Right atrium auricular region (tissue), 2 donors: ENCODE data around the gene CCDC122. TPM values are rescaled to one million over a fixed set of nuclear protein-coding genes. Genes with fewer than 3 reads are reported as not detected.

Experiments used
- DNase-seq: peaks from one replicate; pipeline ENCODE4 v3.0.0-alpha.2; 2019; ENCODE audit warnings: low spot score
- H3K27ac ChIP-seq, 2 donors: fragments of 200-600 bp; sonication (generic); 1 replicate in 1 of 2; 2 replicates in 1 of 2; pipeline ENCODE4 v1.5.1; 2016 to 2019
- H3K27me3 ChIP-seq, 2 donors: fragments of 200-600 bp; sonication (generic); one replicate each; pipeline versions ENCODE4 v1.5.1 to v1.6.0; 2017 to 2019
- H3K36me3 ChIP-seq: fragments of 200-600 bp; sonication (generic); one replicate; pipeline ENCODE4 v1.5.1; 2016
- H3K4me1 ChIP-seq, 2 donors: fragments of 200-600 bp; sonication (generic); one replicate each; pipeline versions ENCODE4 v1.5.1 to v1.6.0; 2017 to 2019
- H3K4me3 ChIP-seq, 2 donors: fragments of 200-600 bp; sonication (generic); 1 replicate in 1 of 2; 2 replicates in 1 of 2; pipeline ENCODE4 v1.5.1; 2017 to 2019; ENCODE audit warnings: mild to moderate bottlenecking in 1 of 2, moderate library complexity in 1 of 2
- H3K9me3 ChIP-seq, 2 donors: fragments of 200-600 bp; sonication (generic); one replicate each; pipeline ENCODE4 v1.5.1; 2019
- total RNA-seq, 2 donors: library from RNA; depleted of rRNA; stranded (reverse); fragments of >200 nt; gene quantifications; one replicate each; pipeline ENCODE4 v1.1.0, GENCODE V29; 2016
- TF ChIP-seq, protein P1 (sequence below), 2 donors: fragments of 200-600 bp; sonication (generic); IDR thresholded peaks; one replicate each; pipeline ENCODE4 v1.5.1; 2019; ENCODE audit warnings: antibody characterized with exemption in 2 of 2

CCDC122 gene
- total RNA-seq, 2 donors from 2014 or later = 2.3 to 3.5 TPM

DNA sequence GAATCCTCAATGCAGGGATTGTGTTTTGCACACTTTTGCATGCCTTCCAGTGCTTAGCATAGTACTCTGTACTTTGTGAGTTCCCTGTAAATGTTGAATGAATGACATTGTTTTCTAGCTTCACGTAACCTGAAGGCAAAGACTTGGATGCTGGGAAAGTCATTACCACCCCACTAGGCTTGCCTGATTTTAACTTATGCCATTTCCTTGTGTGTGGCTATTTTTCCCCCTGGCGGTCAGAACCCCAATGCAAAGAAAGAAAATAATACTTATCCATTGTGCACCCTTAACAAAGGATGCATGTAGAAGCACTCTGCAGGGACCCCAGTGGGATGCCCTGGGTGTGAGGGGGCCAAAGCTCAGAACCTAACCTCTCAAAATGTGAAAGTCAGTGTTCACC is 91.5 kb downstream of the CCDC122 start:
- no peak for DNase-seq
- no peaks in the 10 kb centered on the region for H3K9me3 ChIP-seq
- H3K4me1 ChIP-seq = peaks cover 0 to 39% of the 10 kb centered on the region in 2 donors
- no peak overlapping the region for H3K4me3 ChIP-seq
- no peak overlapping the region for H3K27ac ChIP-seq
- TF ChIP-seq, protein P1, sequence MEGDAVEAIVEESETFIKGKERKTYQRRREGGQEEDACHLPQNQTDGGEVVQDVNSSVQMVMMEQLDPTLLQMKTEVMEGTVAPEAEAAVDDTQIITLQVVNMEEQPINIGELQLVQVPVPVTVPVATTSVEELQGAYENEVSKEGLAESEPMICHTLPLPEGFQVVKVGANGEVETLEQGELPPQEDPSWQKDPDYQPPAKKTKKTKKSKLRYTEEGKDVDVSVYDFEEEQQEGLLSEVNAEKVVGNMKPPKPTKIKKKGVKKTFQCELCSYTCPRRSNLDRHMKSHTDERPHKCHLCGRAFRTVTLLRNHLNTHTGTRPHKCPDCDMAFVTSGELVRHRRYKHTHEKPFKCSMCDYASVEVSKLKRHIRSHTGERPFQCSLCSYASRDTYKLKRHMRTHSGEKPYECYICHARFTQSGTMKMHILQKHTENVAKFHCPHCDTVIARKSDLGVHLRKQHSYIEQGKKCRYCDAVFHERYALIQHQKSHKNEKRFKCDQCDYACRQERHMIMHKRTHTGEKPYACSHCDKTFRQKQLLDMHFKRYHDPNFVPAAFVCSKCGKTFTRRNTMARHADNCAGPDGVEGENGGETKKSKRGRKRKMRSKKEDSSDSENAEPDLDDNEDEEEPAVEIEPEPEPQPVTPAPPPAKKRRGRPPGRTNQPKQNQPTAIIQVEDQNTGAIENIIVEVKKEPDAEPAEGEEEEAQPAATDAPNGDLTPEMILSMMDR (IDR thresholded peaks at IDR 0.05) = peak in 1 of 2 donors; percentile 51
- H3K27me3 ChIP-seq = no peaks in the 10 kb centered on the region
- no peaks in the 10 kb centered on the region for H3K36me3 ChIP-seq

DNA sequence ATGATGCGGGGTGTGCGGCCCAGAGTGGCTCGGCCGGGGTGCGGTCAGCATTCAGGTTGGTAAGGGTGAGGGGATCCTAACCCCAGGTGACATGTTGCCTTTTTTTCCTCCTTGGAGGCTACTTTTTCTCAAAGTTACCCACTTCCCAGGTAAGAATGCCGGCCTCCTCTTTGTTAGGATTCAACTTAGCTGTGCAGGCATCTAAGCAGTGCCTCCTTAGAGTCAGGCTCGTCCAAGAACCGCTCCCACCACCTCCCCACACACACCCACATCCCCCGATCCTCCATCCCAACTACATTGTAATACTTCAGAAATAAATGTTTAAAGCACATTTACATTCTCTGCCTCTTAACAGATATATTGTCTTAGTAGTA is 92.0 kb downstream of the CCDC122 start:
- Histone ChIP-seq H3K9me3 (no peaks in the 10 kb centered on the region), H3K4me3 (peak overlapping the region; percentile 59 to 67), H3K27ac (peak overlapping the region; percentile 68 to 81), H3K27me3 (no peaks in the 10 kb centered on the region), H3K4me1 (peaks cover 0 to 39% of the 10 kb centered on the region in 2 donors), H3K36me3 (no peaks in the 10 kb centered on the region)
- no peak for DNase-seq
- TF ChIP-seq, protein P1 (IDR thresholded peaks at IDR 0.05) = no peak

DNA sequence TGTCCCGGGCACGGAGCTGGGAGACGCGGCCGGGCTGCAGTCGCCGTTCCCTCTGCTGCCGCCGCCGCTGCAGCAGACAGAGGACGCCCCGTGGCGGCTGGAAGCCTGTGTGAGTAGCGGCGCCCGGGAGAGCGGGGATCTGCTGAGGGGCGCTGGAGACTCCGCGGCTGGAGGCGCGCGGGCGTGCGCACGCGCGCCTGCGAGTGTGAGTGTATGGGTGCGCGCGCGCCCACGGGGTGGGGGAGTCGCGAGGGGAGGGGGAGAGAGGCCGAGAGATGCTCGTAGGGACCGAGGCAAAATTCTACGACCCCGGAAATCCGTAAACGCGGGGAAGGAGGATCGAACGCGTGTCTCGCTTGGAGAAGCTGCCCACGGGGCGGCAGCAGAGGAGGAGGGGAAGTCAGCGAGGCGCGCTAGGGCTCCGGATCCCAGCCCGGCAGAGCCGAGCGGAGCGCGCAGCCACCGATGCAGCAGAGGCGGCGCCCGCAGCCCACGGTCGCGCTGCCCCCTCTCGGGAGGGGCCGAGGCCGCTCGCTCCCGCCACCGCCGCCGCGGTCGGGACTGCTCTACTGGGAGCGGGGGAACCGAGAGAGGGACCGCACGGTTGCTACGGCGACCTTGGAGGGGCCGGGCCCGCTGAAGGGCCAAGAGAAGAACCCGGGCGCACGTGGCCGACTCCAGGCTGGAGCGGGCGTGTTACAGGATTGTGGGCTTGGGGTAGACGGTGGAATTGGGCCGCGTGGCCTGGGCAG is 92.6 kb downstream of the CCDC122 start, which contains the start of gene ENOX1:
Gene ENOX1 (minus strand): TSS at position 207 of the 752 bp plus-strand sequence.
- H3K4me1 ChIP-seq = peaks cover 0 to 39% of the 10 kb centered on the region in 2 donors
- H3K9me3 ChIP-seq = no peaks in the 10 kb centered on the region
- H3K4me3 ChIP-seq = peak within 1 kb of the TSS; percentile 59 to 67
- peak within 1 kb of the TSS; percentile 68 to 81 for H3K27ac ChIP-seq
- no peaks in the 10 kb centered on the region for H3K27me3 ChIP-seq
- TF ChIP-seq, protein P1 (IDR thresholded peaks at IDR 0.05) = peak in 1 of 2 donors; percentile 58
- H3K36me3 ChIP-seq = no peaks in the 10 kb centered on the region
- no peak for DNase-seq

DNA sequence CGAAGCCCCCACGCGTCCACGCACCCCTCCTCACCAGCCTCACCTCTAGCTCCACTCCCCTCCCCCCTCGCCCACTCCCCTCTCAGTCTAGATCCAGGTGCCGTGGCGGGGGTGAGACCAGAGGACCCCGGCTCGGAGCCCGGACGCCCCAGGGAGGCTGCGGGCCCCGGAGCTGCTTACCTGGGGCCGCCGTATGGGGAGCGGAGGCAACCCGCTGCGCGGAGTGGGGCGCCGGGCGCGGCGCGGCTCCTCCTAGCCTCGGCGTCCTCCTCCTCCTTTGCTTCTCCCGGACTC is 93.1 kb downstream of the CCDC122 start:
- TF ChIP-seq, protein P1 (IDR thresholded peaks at IDR 0.05) = no peak

More for the DNA sequence above, 93.1 kb downstream of the CCDC122 start:
- DNase-seq = no peak
- Histone ChIP-seq H3K36me3 (no peaks in the 10 kb centered on the region), H3K4me3 (peak overlapping the region; percentile 59 to 67), H3K4me1 (peaks cover 0 to 39% of the 10 kb centered on the region in 2 donors), H3K27me3 (no peaks in the 10 kb centered on the region), H3K27ac (peak overlapping the region; percentile 68 to 81), H3K9me3 (no peaks in the 10 kb centered on the region)

Other genes starting within 250 kb of the CCDC122 start
- 1 to 10 TPM; 1.3 to 2.4 TPM for gene ENOX1, start 92.8 kb downstream of the CCDC122 start, total RNA-seq
- gene LACC1, start 164 bp upstream of the CCDC122 start, total RNA-seq = 1 to 10 TPM; 4.7 to 6.0 TPM